ENCODE data around the gene SPATA2L. TPM values are rescaled to one million over a fixed set of nuclear protein-coding genes. Genes with fewer than 3 reads are reported as not detected.

SPATA2L gene
- total RNA-seq, 2 experiments from 2014 or later = 2.6 to 3.3 TPM

GRCh38 chr16:89723279-89724250 lies 22.1 kb upstream of the SPATA2L start:
- ChIA-PET CTCF (interaction anchor here (0.7 to 4.3 kb wide), 8 partner anchors 11 to 138 kb away, joined by 3 to 23 read pairs (median 4); partner anchors contain the start of gene SPATA2L), POLR2A (interaction anchor here (0.8 to 3.6 kb wide), 20 partner anchors 7 to 219 kb away, joined by 3 to 23 read pairs (median 5); partner anchors contain the start of genes CDK10 and TCF25)
- H3K4me1 Mint-ChIP-seq (ENCODE audit: low read depth) = peaks cover 49% of the 10 kb centered on the region

GRCh38 chr16:89722392-89723278 lies 21.1 kb upstream of the SPATA2L start:
- peaks cover 35% of the 10 kb centered on the region for H3K36me3 Mint-ChIP-seq (ENCODE audit: low read depth)
- ChIA-PET CTCF (interaction anchor here (1.0 to 3.4 kb wide), 5 partner anchors 9 to 139 kb away, joined by 3 to 20 read pairs (median 5); no protein-coding TSS in a partner anchor), POLR2A (interaction anchor here (0.5 to 3.6 kb wide), 14 partner anchors 8 to 138 kb away, joined by 3 to 23 read pairs (median 5); partner anchors contain the start of gene CDK10)
- H3K4me3 Mint-ChIP-seq = peak overlapping the region; percentile 82
- H3K4me1 Mint-ChIP-seq (ENCODE audit: low read depth) = peaks cover 51% of the 10 kb centered on the region
- DNase-seq (peak; percentile 87), ATAC-seq (peak; percentile 45)
- no peak for TF ChIP-seq CTCF (IDR thresholded peaks at IDR 0.05)
- peak overlapping the region; percentile 86 for H3K27ac Mint-ChIP-seq
- intact Hi-C loops (cut with micrococcal nuclease) = no loop called here
- no peaks in the 10 kb centered on the region for H3K27me3 Mint-ChIP-seq
- H3K9me3 Mint-ChIP-seq = no peaks in the 10 kb centered on the region

More at GRCh38 chr16:89723279-89724250, 22.1 kb upstream of the SPATA2L start:
- H3K9me3 Mint-ChIP-seq = no peaks in the 10 kb centered on the region
- peak overlapping the region; percentile 86 for H3K27ac Mint-ChIP-seq
- no peak for TF ChIP-seq CTCF (IDR thresholded peaks at IDR 0.05)
- H3K36me3 Mint-ChIP-seq (ENCODE audit: low read depth) = peaks cover 32% of the 10 kb centered on the region
- peak; percentile 93 for DNase-seq
- peak overlapping the region; percentile 82 for H3K4me3 Mint-ChIP-seq
- no peaks in the 10 kb centered on the region for H3K27me3 Mint-ChIP-seq
- intact Hi-C loops (cut with micrococcal nuclease) = no loop called here
- ATAC-seq = peak; percentile 58

- Mint-ChIP-seq H3K27me3 (no peaks in the 10 kb centered on the region), H3K36me3 (ENCODE audit: low read depth) (peaks cover 32% of the 10 kb centered on the region), H3K9me3 (no peaks in the 10 kb centered on the region), H3K27ac (peak overlapping the region; percentile 86), H3K4me1 (ENCODE audit: low read depth) (peaks cover 44% of the 10 kb centered on the region), H3K4me3 (peak overlapping the region; percentile 82)
- peak; percentile 17 for ATAC-seq
- ChIA-PET CTCF (interaction anchor here (1.0 to 1.7 kb wide), 3 partner anchors 8 to 140 kb away, joined by 3 to 5 read pairs (median 5); no protein-coding TSS in a partner anchor), POLR2A (interaction anchor here (0.7 to 3.6 kb wide), 3 partner anchors 10 to 17 kb away, joined by 4 to 23 read pairs (median 18); no protein-coding TSS in a partner anchor)
- DNase-seq = peak; percentile 85
- intact Hi-C loops (cut with micrococcal nuclease) = no loop called here
- TF ChIP-seq CTCF (IDR thresholded peaks at IDR 0.05) = no peak
These were observed 20.3 kb upstream of the SPATA2L start for GRCh38 chr16:89721546-89722391.

GRCh38 chr16:89720813-89721545 lies 19.5 kb upstream of the SPATA2L start, which contains the start of the genes VPS9D1 and ZNF276:
Gene VPS9D1, minus strand, starts transcription at chr16:89720898. Its CDS starts 37 bp downstream, at chr16:89720861.
Gene ZNF276, plus strand, starts transcription at chr16:89721537. Its CDS starts 104 bp downstream, at chr16:89721641.
- POLR2A ChIA-PET = interaction anchor here (0.8 to 2.2 kb wide), 6 partner anchors 10 to 157 kb away, joined by 3 to 8 read pairs (median 4); no protein-coding TSS in a partner anchor
- intact Hi-C loops (cut with micrococcal nuclease) = no loop called here
- H3K4me1 Mint-ChIP-seq (ENCODE audit: low read depth) = peaks cover 43% of the 10 kb centered on the region
- H3K27ac Mint-ChIP-seq = peak within 1 kb of the TSS; percentile 86
- H3K27me3 Mint-ChIP-seq = no peaks in the 10 kb centered on the region
- H3K4me3 Mint-ChIP-seq = peak within 1 kb of the TSS; percentile 82
- DNase-seq = peak; percentile 89
- TF ChIP-seq CTCF (IDR thresholded peaks at IDR 0.05) = no peak
- ATAC-seq = peak; percentile 51
- H3K9me3 Mint-ChIP-seq = no peaks in the 10 kb centered on the region
- CTCF ChIA-PET = no interaction called here
- H3K36me3 Mint-ChIP-seq (ENCODE audit: low read depth) = peaks cover 38% of the 10 kb centered on the region

All from activated CD8-positive, alpha-beta T cell treated with anti-CD3 and anti-CD28 coated beads for 36 hours (primary cell).